Keratinocyte (primary cell): ENCODE results near the gene CLIP2.

Source experiments
- CTCF ChIP-seq, 3 experiments: IDR thresholded peaks in 1 of 3; conservative IDR thresholded peaks in 1 of 3; optimal IDR thresholded peaks in 1 of 3; 2 replicates in 2 of 3; 3 replicates in 1 of 3; pipeline versions ENCODE3 to v1.5.1; 2011; ENCODE audit warnings: low read length in 3 of 3, mild to moderate bottlenecking in 3 of 3, moderate library complexity in 2 of 3, control low read depth in 1 of 3, inconsistent platforms in 1 of 3; ENCODE audit not compliant: insufficient read depth in 2 of 3; ENCODE audit errors: extremely low read depth in 1 of 3
- EZH2 ChIP-seq: IDR thresholded peaks from one replicate; pipeline ENCODE4 v1.6.1; 2012; ENCODE audit warnings: inconsistent platforms, mild to moderate bottlenecking, low read length, moderate library complexity

DNA sequence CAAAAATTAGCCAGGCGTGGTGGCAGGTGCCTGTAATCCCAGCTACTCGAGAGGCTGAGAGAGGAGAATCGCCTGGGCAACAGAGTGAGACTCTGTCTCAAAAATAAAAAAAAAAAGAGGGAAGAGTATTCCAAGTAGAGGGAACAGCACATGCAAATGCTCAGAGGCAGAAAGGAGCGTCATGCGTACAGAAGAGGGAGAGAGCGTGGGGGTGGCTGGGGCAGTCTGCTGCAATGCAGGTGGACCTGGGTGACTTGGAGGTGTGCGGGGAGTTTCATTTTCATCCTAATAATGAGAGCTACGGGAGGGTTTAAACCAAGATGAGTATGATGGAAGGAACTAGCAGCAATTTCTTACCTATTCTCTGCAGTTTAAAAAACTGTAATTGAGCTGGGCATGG is 28.8 kb downstream of the CLIP2 start:
- TF ChIP-seq CTCF (optimal IDR thresholded peaks at IDR 0.05 in 1 of 3, IDR thresholded peaks at IDR 0.05 in 1 of 3, conservative IDR thresholded peaks at IDR 0.05 in 1 of 3; ENCODE audit: extremely low read depth in 1 of 3, insufficient read depth in 2 of 3, low read length in 3 of 3) (no peak), EZH2 (no peak)
